NB4 (cell line): ENCODE results near the gene VAV3.

Experiments
- DNase-seq: peaks from one replicate; pipeline ENCODE4 v3.0.0; 2010; ENCODE audit warnings: low read depth
- H3K4me3 ChIP-seq: one replicate; pipeline ENCODE4 v1.5.1; 2011; ENCODE audit warnings: mild to moderate bottlenecking, low read depth, low read length, moderate library complexity
- CTCF ChIP-seq: IDR thresholded peaks from one replicate; pipeline ENCODE4 v1.5.1; 2012; ENCODE audit warnings: low read depth, low read length
- MYC ChIP-seq: IDR thresholded peaks from 2 replicates; pipeline ENCODE4 v1.6.1; 2011; ENCODE audit warnings: low read depth, low read length
- POLR2A ChIP-seq: IDR thresholded peaks from 2 replicates; pipeline ENCODE4 v1.6.1; 2011; ENCODE audit warnings: mild to moderate bottlenecking; ENCODE audit not compliant: insufficient read length; ENCODE audit errors: extremely low read depth
- TF ChIP-seq, protein P1 (sequence below): IDR thresholded peaks from 2 replicates; pipeline ENCODE4 v1.6.1; 2011; ENCODE audit warnings: low read depth, low read length

The VAV3 gene

GRCh38 chr1:107776900-107777663, 187.9 kb downstream of the VAV3 start:
- DNase-seq = no peak
- H3K4me3 ChIP-seq = no peak overlapping the region
- TF ChIP-seq CTCF (no peak), MYC (no peak), POLR2A (no peak)
- TF ChIP-seq, protein P1, sequence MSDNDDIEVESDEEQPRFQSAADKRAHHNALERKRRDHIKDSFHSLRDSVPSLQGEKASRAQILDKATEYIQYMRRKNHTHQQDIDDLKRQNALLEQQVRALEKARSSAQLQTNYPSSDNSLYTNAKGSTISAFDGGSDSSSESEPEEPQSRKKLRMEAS = no peak

- DNase-seq = no peak
These were observed 193.6 kb downstream of the VAV3 start for GRCh38 chr1:107771377-107771776.

DNA sequence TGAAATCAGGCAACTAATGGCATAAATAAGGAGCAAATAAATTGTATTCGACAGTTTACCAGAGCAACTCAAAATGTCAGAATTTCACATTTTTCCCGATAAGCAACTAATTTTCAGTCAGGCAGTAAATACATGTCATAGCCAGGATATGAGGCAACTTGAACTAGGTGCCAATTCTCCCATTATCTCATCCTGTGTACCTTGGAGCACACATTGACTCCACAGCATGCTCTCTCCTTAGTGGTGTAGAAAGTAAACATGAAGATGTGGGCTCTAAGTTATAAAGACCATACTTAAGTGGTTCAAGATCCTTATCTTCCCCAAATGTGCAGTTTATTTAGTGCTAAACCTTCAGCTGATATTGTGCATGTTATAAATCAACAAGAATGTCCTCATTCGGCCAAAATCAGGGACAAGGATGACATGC, 197.8 kb downstream of the VAV3 start:
- TF ChIP-seq, protein P1 = no peak
- TF ChIP-seq POLR2A (no peak), CTCF (no peak), MYC (no peak)
- no peak for DNase-seq
- H3K4me3 ChIP-seq = no peak overlapping the region

More at GRCh38 chr1:107771377-107771776, 193.6 kb downstream of the VAV3 start:
- no peak overlapping the region for H3K4me3 ChIP-seq
- no peak for TF ChIP-seq CTCF
- TF ChIP-seq POLR2A = no peak
- TF ChIP-seq, protein P1 = no peak
- no peak for TF ChIP-seq MYC

DNA sequence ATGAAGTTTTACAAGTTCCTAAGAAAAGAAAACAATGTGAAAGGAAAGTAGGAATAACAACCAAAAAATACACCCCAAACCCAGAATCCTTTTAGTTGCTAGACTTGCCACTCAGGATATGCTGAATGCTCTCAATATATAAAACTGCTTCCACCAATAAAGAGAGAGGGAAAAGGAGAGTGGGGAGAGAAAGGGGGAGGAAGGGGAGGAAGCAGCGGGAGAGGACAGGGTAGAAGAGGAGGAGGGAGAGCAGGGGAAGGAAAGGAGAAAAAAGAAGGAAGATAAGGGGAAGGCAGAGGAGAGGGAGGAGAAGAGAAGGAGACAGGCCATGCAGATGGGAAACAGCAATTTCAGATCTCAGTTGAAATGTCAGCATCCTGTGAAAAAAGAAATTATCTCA, 198.4 kb downstream of the VAV3 start:
- TF ChIP-seq CTCF (no peak), MYC (no peak), POLR2A (no peak)
- TF ChIP-seq, protein P1 = no peak
- DNase-seq = no peak
- H3K4me3 ChIP-seq = no peak overlapping the region

- TF ChIP-seq, protein P1 = no peak
- TF ChIP-seq MYC (no peak), POLR2A (no peak), CTCF (no peak)
- H3K4me3 ChIP-seq = no peak overlapping the region
- DNase-seq = no peak
These were observed 202.1 kb downstream of the VAV3 start for GRCh38 chr1:107762751-107763390.
